ENCODE data around the gene PRKN. TPM values are rescaled to one million over a fixed set of nuclear protein-coding genes. Genes with fewer than 3 reads are reported as not detected.
"Not testable (repeated sequence)": the region's sequence is repeated elsewhere in the genome, so short reads cannot be mapped to it uniquely, and the experiment has no call there.

PRKN gene
- total RNA-seq, 2 donors from 2014 or later = 10.7 to 21.2 TPM

- H3K4me3 ChIP-seq = no peak overlapping the region
- H3K27ac ChIP-seq = no peak overlapping the region
- intact Hi-C loops (cut with DNase I) = no loop called here
- no peak for TF ChIP-seq CTCF (IDR thresholded peaks at IDR 0.05)
- no peak for TF ChIP-seq POLR2A (IDR thresholded peaks at IDR 0.05)
- no peak for TF ChIP-seq POLR2AphosphoS5 (IDR thresholded peaks at IDR 0.05)
- no peaks in the 10 kb centered on the region for H3K9me3 ChIP-seq
- H3K4me1 ChIP-seq (replicated peaks) = no peaks in the 10 kb centered on the region
- 89% methylated on average over 1 of the region's 1 CpG for WGBS
- no peaks in the 10 kb centered on the region for H3K36me3 ChIP-seq
- no peaks in the 10 kb centered on the region for H3K27me3 ChIP-seq (replicated peaks; ENCODE audit: insufficient read depth)
- no peak for DNase-seq (ENCODE audit: low spot score)
Observed at GRCh38 chr6:162679681-162680080, 47.9 kb downstream of the PRKN start.

DNA sequence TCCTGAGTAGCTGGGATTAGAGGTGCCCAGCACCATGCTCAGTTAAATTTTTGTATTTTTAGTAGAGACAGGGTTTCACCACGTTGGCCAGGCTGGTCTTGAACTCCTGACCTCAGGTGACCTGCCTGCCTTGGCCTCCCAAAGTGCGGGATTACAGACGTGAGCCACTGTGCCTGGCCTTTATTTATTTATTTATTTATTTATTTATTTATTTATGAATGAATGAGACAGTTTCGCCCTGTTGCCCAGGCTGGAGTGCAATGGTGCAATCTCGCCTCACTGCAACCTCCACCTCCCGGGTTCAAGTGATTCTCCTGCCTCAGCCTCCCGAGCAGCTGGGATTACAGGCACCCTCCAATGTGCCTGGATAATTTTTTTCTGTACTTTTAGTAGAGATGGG, 48.7 kb downstream of the PRKN start:
- H3K36me3 ChIP-seq; H3K4me1 ChIP-seq (replicated peaks); DNase-seq (ENCODE audit: low spot score); intact Hi-C loops (cut with DNase I); H3K27ac ChIP-seq; H3K9me3 ChIP-seq; H3K27me3 ChIP-seq (replicated peaks; ENCODE audit: insufficient read depth); H3K4me3 ChIP-seq: not testable (repeated sequence)
- 97% methylated on average over 7 of the region's 7 CpGs for WGBS

DNA sequence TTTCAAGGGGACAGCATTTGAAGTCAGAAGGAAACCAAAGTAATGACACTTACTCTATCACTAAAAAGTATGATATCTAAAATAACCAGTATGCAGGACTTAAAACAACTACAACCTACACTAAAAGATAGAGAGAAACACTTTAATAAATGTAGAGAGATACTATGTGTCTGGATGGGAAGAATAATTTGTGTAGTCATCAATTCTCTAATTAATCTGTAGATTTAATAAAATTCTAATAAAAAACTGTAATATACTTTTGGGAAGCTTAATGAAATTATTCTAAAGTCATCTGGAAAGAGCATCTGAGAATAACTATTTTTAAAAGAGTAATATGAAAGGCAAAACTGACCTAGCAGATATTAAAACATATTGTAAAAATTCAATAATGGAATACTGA, 52.1 kb downstream of the PRKN start:
- H3K9me3 ChIP-seq = no peaks in the 10 kb centered on the region
- H3K4me3 ChIP-seq = no peak overlapping the region
- TF ChIP-seq POLR2A (IDR thresholded peaks at IDR 0.05) = no peak
- TF ChIP-seq POLR2AphosphoS5 (IDR thresholded peaks at IDR 0.05) = no peak
- TF ChIP-seq CTCF (IDR thresholded peaks at IDR 0.05) = no peak
- intact Hi-C loops (cut with DNase I) = no loop called here
- no peak overlapping the region for H3K27ac ChIP-seq
- no peaks in the 10 kb centered on the region for H3K27me3 ChIP-seq (replicated peaks; ENCODE audit: insufficient read depth)
- H3K4me1 ChIP-seq (replicated peaks) = no peaks in the 10 kb centered on the region
- DNase-seq (ENCODE audit: low spot score) = no peak
- H3K36me3 ChIP-seq = no peaks in the 10 kb centered on the region

GRCh38 chr6:162674452-162674851, 53.1 kb downstream of the PRKN start:
- no peaks in the 10 kb centered on the region for H3K4me1 ChIP-seq (replicated peaks)
- intact Hi-C loops (cut with DNase I) = no loop called here
- DNase-seq (ENCODE audit: low spot score) = no peak
- WGBS = 87% methylated on average over 3 of the region's 3 CpGs
- H3K4me3 ChIP-seq = no peak overlapping the region
- no peaks in the 10 kb centered on the region for H3K27me3 ChIP-seq (replicated peaks; ENCODE audit: insufficient read depth)
- no peaks in the 10 kb centered on the region for H3K36me3 ChIP-seq
- H3K9me3 ChIP-seq = no peaks in the 10 kb centered on the region
- no peak for TF ChIP-seq POLR2AphosphoS5 (IDR thresholded peaks at IDR 0.05)
- no peak for TF ChIP-seq CTCF (IDR thresholded peaks at IDR 0.05)
- TF ChIP-seq POLR2A (IDR thresholded peaks at IDR 0.05) = no peak
- H3K27ac ChIP-seq = no peak overlapping the region

DNA sequence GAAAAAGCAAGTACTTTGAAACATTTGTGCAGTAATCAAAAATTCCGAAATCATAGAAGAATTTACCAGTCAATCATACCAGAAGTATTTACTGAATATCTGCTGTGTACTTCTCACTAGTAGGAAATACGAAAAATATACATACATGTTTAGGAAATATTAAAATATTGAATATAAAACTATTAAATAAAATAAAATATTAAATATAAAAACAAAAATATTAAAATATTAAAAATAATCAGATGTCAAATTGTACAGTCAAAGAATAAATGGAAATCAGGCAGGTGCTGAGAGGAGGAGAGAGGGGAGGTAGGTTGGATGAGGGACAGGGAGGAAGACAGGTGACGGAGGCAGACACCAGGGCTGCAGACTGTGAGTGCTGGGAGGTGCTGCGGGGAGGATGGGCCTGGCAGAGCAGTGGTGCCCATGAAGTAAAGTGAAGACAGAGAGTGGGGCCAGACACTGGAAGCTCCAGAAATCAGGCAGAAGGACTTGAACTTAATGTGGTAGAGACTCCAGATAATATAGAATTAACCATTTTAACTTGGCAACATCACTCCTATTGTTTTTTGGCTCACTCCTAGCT, 55.9 kb downstream of the PRKN start:
- H3K27me3 ChIP-seq (replicated peaks; ENCODE audit: insufficient read depth) = no peaks in the 10 kb centered on the region
- no peaks in the 10 kb centered on the region for H3K9me3 ChIP-seq
- no peaks in the 10 kb centered on the region for H3K4me1 ChIP-seq (replicated peaks)
- H3K36me3 ChIP-seq = no peaks in the 10 kb centered on the region
- no peak overlapping the region for H3K4me3 ChIP-seq
- DNase-seq (ENCODE audit: low spot score) = no peak
- intact Hi-C loops (cut with DNase I) = no loop called here
- TF ChIP-seq POLR2A (IDR thresholded peaks at IDR 0.05) (no peak), POLR2AphosphoS5 (IDR thresholded peaks at IDR 0.05) (no peak), CTCF (IDR thresholded peaks at IDR 0.05) (no peak)
- no peak overlapping the region for H3K27ac ChIP-seq
- WGBS = 98% methylated on average over 4 of the region's 4 CpGs
